KMS-11 (cell line): ENCODE results near the gene OR2V2.
A peak's percentile ranks its signal among the peaks of the same experiment; 100 is the strongest.

Source experiments
- H2AFZ ChIP-seq: fragments of 200-600 bp; sonication (generic); 2 replicates; pipeline ENCODE4 v1.6.1; 2016; ENCODE audit warnings: antibody characterized with exemption, mixed run types, low read depth
- H3K27ac ChIP-seq: fragments of 200-600 bp; sonication (generic); 2 replicates; pipeline ENCODE4 v1.6.1; 2016; ENCODE audit warnings: mild to moderate bottlenecking, mixed run types
- H3K27me3 ChIP-seq: fragments of 200-600 bp; sonication (generic); 2 replicates; pipeline ENCODE4 v1.6.1; 2017; ENCODE audit warnings: mild to moderate bottlenecking, low read depth, mixed run types, moderate library complexity; ENCODE audit not compliant: insufficient read depth
- H3K36me3 ChIP-seq: fragments of 200-600 bp; sonication (generic); 2 replicates; pipeline ENCODE4 v1.6.1; 2017; ENCODE audit warnings: mild to moderate bottlenecking, mixed run types; ENCODE audit not compliant: insufficient read depth
- H3K4me1 ChIP-seq: fragments of 200-600 bp; sonication (generic); 2 replicates; pipeline ENCODE4 v1.6.1; 2016; ENCODE audit warnings: mild to moderate bottlenecking, low read depth, mixed run types; ENCODE audit not compliant: poor library complexity, severe bottlenecking
- H3K4me2 ChIP-seq: fragments of 200-600 bp; sonication (generic); 2 replicates; pipeline ENCODE4 v1.7.0; 2016; ENCODE audit warnings: mild to moderate bottlenecking, mixed run types
- H3K4me3 ChIP-seq: fragments of 200-600 bp; sonication (generic); IDR thresholded peaks from 2 replicates; pipeline ENCODE4 v1.6.1; 2017; ENCODE audit warnings: low read depth, low read length, mixed read lengths; ENCODE audit not compliant: insufficient read depth
- H3K79me2 ChIP-seq: fragments of 200-600 bp; sonication (generic); 2 replicates; pipeline ENCODE4 v1.6.1; 2016; ENCODE audit warnings: low read depth, mixed run types; ENCODE audit not compliant: insufficient read depth
- H3K9ac ChIP-seq: fragments of 200-600 bp; sonication (generic); 2 replicates; pipeline ENCODE4 v1.6.1; 2016; ENCODE audit warnings: mild to moderate bottlenecking, mixed run types
- H4K20me1 ChIP-seq: fragments of 200-600 bp; sonication (generic); 2 replicates; pipeline ENCODE4 v1.6.1; 2016; ENCODE audit warnings: mild to moderate bottlenecking, mixed run types; ENCODE audit not compliant: insufficient read depth
- TF ChIP-seq, protein P1 (sequence below): fragments of 200-600 bp; sonication (generic); conservative IDR thresholded peaks from 2 replicates; pipeline ENCODE4 v1.6.1; 2017; ENCODE audit warnings: low read depth, mild to moderate bottlenecking, antibody characterized with exemption, low read length, moderate library complexity, mixed read lengths

Gene OR2V2

DNA sequence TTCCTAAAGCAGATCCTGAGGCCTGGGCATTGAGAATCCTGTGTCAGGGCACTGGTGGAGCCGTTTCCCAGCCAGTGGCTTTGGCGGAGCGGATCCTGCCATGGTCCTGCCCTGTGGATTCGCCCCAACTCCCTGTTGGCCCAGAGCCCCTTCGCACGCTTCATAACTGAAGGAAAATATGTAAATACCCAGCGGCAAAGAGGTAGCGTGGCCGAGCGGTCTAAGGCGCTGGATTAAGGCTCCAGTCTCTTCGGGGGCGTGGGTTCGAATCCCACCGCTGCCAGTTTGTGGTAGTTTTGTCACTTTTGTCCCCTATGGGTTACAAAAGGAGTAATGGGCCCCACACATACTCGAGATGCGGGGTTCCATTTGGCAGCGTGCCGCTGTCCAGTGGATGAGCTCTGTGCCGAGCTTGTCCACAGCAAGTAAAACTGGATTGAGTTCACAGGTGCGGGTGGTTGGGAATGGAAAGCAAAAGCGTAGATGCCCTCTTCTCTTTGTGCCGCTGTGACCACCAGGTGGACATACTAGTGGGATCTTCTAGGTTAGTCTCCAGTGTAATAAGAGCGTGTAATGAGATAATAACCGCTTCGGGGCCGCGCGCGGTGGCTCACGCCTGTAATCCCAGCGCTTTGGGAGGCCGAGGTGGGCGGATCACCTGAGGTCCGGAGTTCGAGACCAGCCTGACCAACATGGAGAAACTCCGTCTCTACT, 40.3 kb downstream of the OR2V2 start:
- peak overlapping the region; percentile 57 for H3K27ac ChIP-seq
- H2AFZ ChIP-seq = peak overlapping the region; percentile 60; the same call in 1 of the 2 replicates
- H4K20me1 ChIP-seq = no peaks in the 10 kb centered on the region
- H3K9ac ChIP-seq = peak overlapping the region; percentile 52; the same call in 1 of the 2 replicates
- no peak overlapping the region for H3K4me3 ChIP-seq
- no peaks in the 10 kb centered on the region for H3K36me3 ChIP-seq
- H3K4me1 ChIP-seq = peaks cover 8% of the 10 kb centered on the region
- no peaks in the 10 kb centered on the region for H3K27me3 ChIP-seq
- peak overlapping the region; percentile 40 for H3K4me2 ChIP-seq
- H3K79me2 ChIP-seq = no peaks in the 10 kb centered on the region
- TF ChIP-seq, protein P1, sequence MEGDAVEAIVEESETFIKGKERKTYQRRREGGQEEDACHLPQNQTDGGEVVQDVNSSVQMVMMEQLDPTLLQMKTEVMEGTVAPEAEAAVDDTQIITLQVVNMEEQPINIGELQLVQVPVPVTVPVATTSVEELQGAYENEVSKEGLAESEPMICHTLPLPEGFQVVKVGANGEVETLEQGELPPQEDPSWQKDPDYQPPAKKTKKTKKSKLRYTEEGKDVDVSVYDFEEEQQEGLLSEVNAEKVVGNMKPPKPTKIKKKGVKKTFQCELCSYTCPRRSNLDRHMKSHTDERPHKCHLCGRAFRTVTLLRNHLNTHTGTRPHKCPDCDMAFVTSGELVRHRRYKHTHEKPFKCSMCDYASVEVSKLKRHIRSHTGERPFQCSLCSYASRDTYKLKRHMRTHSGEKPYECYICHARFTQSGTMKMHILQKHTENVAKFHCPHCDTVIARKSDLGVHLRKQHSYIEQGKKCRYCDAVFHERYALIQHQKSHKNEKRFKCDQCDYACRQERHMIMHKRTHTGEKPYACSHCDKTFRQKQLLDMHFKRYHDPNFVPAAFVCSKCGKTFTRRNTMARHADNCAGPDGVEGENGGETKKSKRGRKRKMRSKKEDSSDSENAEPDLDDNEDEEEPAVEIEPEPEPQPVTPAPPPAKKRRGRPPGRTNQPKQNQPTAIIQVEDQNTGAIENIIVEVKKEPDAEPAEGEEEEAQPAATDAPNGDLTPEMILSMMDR = peak; percentile 12; the same call in 1 of the 2 replicates

DNA sequence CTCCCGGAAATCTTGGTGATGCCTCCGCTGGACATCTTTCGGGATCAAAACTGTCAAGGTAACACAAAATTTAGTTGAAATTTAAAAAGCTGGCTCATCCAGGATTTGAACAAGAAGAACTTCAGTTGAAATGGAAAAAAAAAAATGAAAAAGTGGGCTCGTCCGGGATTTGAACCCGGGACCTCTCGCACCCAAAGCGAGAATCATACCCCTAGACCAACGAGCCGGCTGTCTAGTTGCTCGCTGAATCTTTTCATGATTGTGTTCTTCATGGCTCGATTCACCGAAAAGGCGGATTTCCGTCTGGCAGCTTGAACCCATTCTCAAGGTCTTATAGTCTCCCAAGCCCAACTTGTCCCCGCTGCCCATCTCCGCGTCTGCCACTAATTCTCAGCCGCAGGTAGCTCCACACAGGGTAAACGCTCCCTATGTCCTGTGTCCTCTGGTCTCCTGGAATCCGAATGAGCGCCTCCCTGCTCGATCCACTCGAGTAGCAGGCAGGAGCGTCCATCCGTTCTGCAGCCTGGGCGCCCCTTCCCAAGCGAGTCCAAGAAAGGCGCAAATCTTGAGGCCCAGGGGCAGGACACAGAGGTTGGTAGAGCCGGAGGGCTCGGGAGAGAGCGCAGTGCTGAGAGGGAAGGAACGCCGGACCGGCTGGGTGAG, 41.4 kb downstream of the OR2V2 start:
- H3K4me1 ChIP-seq = peaks cover 12% of the 10 kb centered on the region
- peak overlapping the region; percentile 32; the same call in 1 of the 2 replicates for H3K9ac ChIP-seq
- peak overlapping the region; percentile 63 for H3K27ac ChIP-seq
- TF ChIP-seq, protein P1 = no peak
- no peaks in the 10 kb centered on the region for H3K79me2 ChIP-seq
- no peaks in the 10 kb centered on the region for H3K27me3 ChIP-seq
- no peaks in the 10 kb centered on the region for H4K20me1 ChIP-seq
- H2AFZ ChIP-seq = peak overlapping the region; percentile 68; the same call in 1 of the 2 replicates
- H3K4me2 ChIP-seq = peak overlapping the region; percentile 76
- no peak overlapping the region for H3K4me3 ChIP-seq
- no peaks in the 10 kb centered on the region for H3K36me3 ChIP-seq

DNA sequence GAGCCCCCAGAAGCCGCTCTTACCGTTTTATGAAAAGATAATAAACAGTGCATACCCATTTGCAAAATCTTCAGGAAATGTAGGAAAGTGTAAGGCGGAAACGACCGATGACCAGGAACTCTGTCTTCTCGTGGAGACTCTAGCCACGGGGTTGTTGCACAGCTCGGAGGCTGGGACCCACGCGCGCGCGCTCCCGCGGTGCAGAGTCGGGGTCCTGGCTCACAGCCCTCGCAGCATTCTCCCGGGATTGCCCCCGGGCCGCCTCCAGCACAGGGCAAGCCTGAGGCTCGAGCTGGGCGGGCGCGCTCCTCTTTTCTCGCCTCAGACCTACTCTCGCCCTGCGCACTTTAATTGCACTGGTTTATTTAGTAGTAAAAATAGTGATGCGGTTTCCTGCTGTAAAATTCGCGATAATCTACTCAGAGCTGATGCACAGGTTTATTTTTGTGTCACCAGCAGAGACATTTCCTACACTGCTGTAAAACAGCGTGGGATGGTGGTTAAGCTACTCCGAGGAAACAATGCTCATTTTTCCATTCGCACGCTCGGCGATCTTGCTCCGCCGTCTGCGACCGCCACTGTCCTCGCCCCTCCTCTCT, 42.1 kb downstream of the OR2V2 start:
- TF ChIP-seq, protein P1 = no peak
- Histone ChIP-seq H3K9ac (no peak overlapping the region), H3K27ac (no peak overlapping the region), H3K4me2 (peak overlapping the region; percentile 76), H3K4me1 (peaks cover 12% of the 10 kb centered on the region), H3K79me2 (no peaks in the 10 kb centered on the region), H4K20me1 (no peaks in the 10 kb centered on the region), H3K27me3 (no peaks in the 10 kb centered on the region), H3K36me3 (no peaks in the 10 kb centered on the region), H3K4me3 (no peak overlapping the region), H2AFZ (peak overlapping the region; percentile 68; the same call in 1 of the 2 replicates)

DNA sequence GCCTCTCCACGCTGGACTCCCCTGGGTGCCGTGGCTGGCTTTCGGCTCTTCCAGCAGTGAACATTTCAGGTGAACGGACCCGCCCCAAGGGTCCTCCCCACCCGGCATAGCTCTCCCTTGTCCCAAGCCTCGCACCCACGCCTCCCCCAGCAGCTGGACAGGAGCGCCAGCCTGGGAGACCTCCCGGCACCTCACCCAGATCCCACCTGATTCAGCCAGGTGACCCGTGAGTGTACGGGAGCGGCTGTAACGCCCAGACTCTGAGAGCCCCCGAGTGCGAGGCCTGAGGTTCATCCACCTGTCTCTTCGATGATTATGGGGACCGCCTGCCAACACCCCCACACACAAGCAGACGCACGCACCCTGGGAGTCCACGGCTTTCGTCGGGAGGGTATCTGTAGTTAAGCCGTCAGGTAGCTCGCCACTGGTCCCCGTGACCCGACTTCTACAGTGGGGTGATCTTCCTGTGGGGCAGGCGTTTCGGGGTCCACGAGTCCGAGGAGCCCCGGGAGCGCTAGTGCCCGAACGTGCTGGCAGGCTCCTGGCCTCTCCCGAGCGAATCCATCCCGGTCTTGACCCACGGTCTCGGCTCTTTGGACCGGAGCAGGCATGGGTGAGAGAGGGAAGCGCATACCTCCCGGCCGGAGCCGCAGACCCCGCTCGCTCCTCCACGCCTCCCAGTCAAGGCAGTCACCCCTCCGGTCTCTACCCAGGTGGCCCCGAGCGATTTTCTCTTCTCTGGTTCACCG, 42.8 kb downstream of the OR2V2 start:
- no peaks in the 10 kb centered on the region for H4K20me1 ChIP-seq
- no peaks in the 10 kb centered on the region for H3K36me3 ChIP-seq
- TF ChIP-seq, protein P1 = no peak
- H3K27me3 ChIP-seq = no peaks in the 10 kb centered on the region
- no peaks in the 10 kb centered on the region for H3K79me2 ChIP-seq
- peak overlapping the region; percentile 68 for H2AFZ ChIP-seq
- no peak overlapping the region for H3K4me3 ChIP-seq
- H3K4me2 ChIP-seq = peak overlapping the region; percentile 76
- H3K9ac ChIP-seq = no peak overlapping the region; the same call in 1 of the 2 replicates
- peaks cover 9% of the 10 kb centered on the region for H3K4me1 ChIP-seq
- no peak overlapping the region for H3K27ac ChIP-seq
